OCI-LY7 (cell line): ENCODE results near the gene SPIC. TPM values are rescaled to one million over a fixed set of nuclear protein-coding genes. Genes with fewer than 3 reads are reported as not detected.

Source experiments
- BruUV-seq: library from RNA; stranded (reverse); fragments of 400-500 nt; replicated peaks from 2 replicates; lab custom pipeline; 2021; lab: Mats Ljungman, UMichigan
- CTCF ChIA-PET: fragments of 300-600 bp; sonication (Branson Sonifier 250); formaldehyde crosslinking; loops from one replicate; lab custom pipeline; 2022; ENCODE audit warnings: antibody characterized with exemption; ENCODE audit not compliant: unreplicated experiment; lab: Charles Lee
- POLR2A ChIA-PET: fragments of 300-600 bp; sonication (Branson Sonifier 250); formaldehyde crosslinking; loops from one replicate; lab custom pipeline; 2022; ENCODE audit warnings: antibody characterized with exemption; lab: Charles Lee
- DNase-seq: peaks from one replicate; pipeline ENCODE4 v3.0.0-alpha.2; 2015; ENCODE audit warnings: low spot score
- H2AFZ ChIP-seq: fragments of 200-600 bp; sonication (generic), shearing (Covaris generic); 2 replicates; pipeline ENCODE4 v1.6.1; 2014; ENCODE audit warnings: mild to moderate bottlenecking, antibody characterized with exemption, low read length, moderate library complexity
- H3K27ac ChIP-seq: fragments of 200-600 bp; sonication (generic); 2 replicates; pipeline ENCODE4 v1.5.1; 2014; ENCODE audit warnings: mixed run types, low read depth, mild to moderate bottlenecking, moderate library complexity, low read length, inconsistent platforms; ENCODE audit not compliant: poor library complexity, severe bottlenecking
- H3K36me3 ChIP-seq: fragments of 200-600 bp; sonication (generic); 2 replicates; pipeline ENCODE4 v1.6.1; 2014; ENCODE audit warnings: mild to moderate bottlenecking, antibody characterized with exemption, low read length, moderate library complexity, mixed read lengths; ENCODE audit not compliant: insufficient read depth
- H3K4me1 ChIP-seq: fragments of 200-600 bp; sonication (generic); 2 replicates; pipeline ENCODE4 v1.5.1; 2014; ENCODE audit warnings: mild to moderate bottlenecking, low read length; ENCODE audit not compliant: insufficient read depth, poor library complexity, severe bottlenecking
- H3K4me2 ChIP-seq: fragments of 200-600 bp; sonication (generic); 2 replicates; pipeline ENCODE4 v1.6.1; 2014; ENCODE audit warnings: mild to moderate bottlenecking, low read length
- H3K4me3 ChIP-seq: fragments of 200-600 bp; sonication (generic); 2 replicates; pipeline ENCODE4 v1.5.1; 2014; ENCODE audit warnings: mild to moderate bottlenecking, low read depth, low read length; ENCODE audit not compliant: poor library complexity, severe bottlenecking
- H3K79me2 ChIP-seq: fragments of 200-600 bp; sonication (generic); 2 replicates; pipeline ENCODE4 v1.6.1; 2016; ENCODE audit warnings: low read depth, mild to moderate bottlenecking, low read length, moderate library complexity, mixed read lengths; ENCODE audit not compliant: insufficient read depth
- H3K9me2 ChIP-seq: fragments of 200-600 bp; sonication (generic); 2 replicates; pipeline ENCODE4 v1.6.1; 2016; ENCODE audit warnings: mild to moderate bottlenecking, low read length, mixed read lengths; ENCODE audit not compliant: insufficient read depth
- H3K9me3 ChIP-seq: fragments of 200-600 bp; sonication (generic); 2 replicates; pipeline ENCODE4 v1.6.1; 2014; ENCODE audit warnings: mild to moderate bottlenecking, mixed run types, low read length, mixed read lengths
- H4K20me1 ChIP-seq: fragments of 200-600 bp; sonication (generic); 2 replicates; pipeline ENCODE4 v1.6.1; 2014; ENCODE audit warnings: mild to moderate bottlenecking, antibody characterized with exemption, low read length, moderate library complexity, mixed read lengths; ENCODE audit not compliant: insufficient read depth
- CTCF ChIP-seq: fragments of 200-600 bp; sonication (generic); conservative IDR thresholded peaks from 2 replicates; pipeline ENCODE4 v1.5.1; 2014; ENCODE audit warnings: mild to moderate bottlenecking, antibody characterized with exemption, low read length, moderate library complexity, mixed read lengths
- EZH2phosphoT487 ChIP-seq: fragments of 200-600 bp; sonication (generic); IDR thresholded peaks from 2 replicates; pipeline ENCODE4 v1.6.1; 2018; ENCODE audit warnings: low read depth, borderline replicate concordance, mild to moderate bottlenecking, mixed run types, antibody characterized with exemption, low read length, moderate library complexity, mixed read lengths
- intact Hi-C: fragments of 100-400 bp; cut with micrococcal nuclease; formaldehyde crosslinking; loops from one replicate; pipeline ENCODE4 v1.10.0; 2022; ENCODE audit not compliant: unreplicated experiment
- total RNA-seq, 2 experiments: library from RNA; depleted of rRNA in 1 of 2; stranded (reverse); fragments of >200 nt in 1 of 2; shearing (Covaris generic) in 1 of 2; gene quantifications; 2 replicates each; pipeline ENCODE4 v1.2.3, GENCODE V29; 2014 to 2022

SPIC gene
- total RNA-seq, 2 experiments from 2014 or later, result not detected

GRCh38 chr12:101455685-101456084, 19.5 kb upstream of the SPIC start:
- Histone ChIP-seq H3K4me3 (no peak overlapping the region), H3K36me3 (no peaks in the 10 kb centered on the region), H2AFZ (no peak overlapping the region), H3K4me2 (no peak overlapping the region), H3K9me2 (no peaks in the 10 kb centered on the region), H3K9me3 (no peaks in the 10 kb centered on the region), H4K20me1 (no peaks in the 10 kb centered on the region), H3K4me1 (no peaks in the 10 kb centered on the region), H3K79me2 (no peaks in the 10 kb centered on the region), H3K27ac (no peak overlapping the region)
- ChIA-PET CTCF (no interaction called here), POLR2A (interaction anchor here (0.6 kb wide), 1 partner anchor 41 kb away, joined by 3 read pairs; no protein-coding TSS in a partner anchor)
- TF ChIP-seq EZH2phosphoT487 (no peak), CTCF (no peak)
- DNase-seq, result no peak
- intact Hi-C loops, result no loop called here
- no TSS peak for BruUV-seq

GRCh38 chr12:101459642-101460346, 15.3 kb upstream of the SPIC start:
- Histone ChIP-seq H4K20me1 (no peaks in the 10 kb centered on the region), H3K9me2 (no peaks in the 10 kb centered on the region), H3K27ac (no peak overlapping the region), H3K36me3 (no peaks in the 10 kb centered on the region), H2AFZ (no peak overlapping the region), H3K4me2 (no peak overlapping the region), H3K4me3 (no peak overlapping the region), H3K79me2 (no peaks in the 10 kb centered on the region), H3K4me1 (no peaks in the 10 kb centered on the region), H3K9me3 (no peaks in the 10 kb centered on the region)
- CTCF ChIA-PET, result no interaction called here
- TF ChIP-seq CTCF (no peak), EZH2phosphoT487 (no peak)
- DNase-seq, result no peak
- POLR2A ChIA-PET, result interaction anchor here (0.8 to 1.4 kb wide), 2 partner anchors 8 to 16 kb away, joined by 3 to 5 read pairs; no protein-coding TSS in a partner anchor
- intact Hi-C loops, result no loop called here
- BruUV-seq, result no TSS peak

- H3K4me3 ChIP-seq, result no peak overlapping the region
- no peaks in the 10 kb centered on the region for H3K36me3 ChIP-seq
- no peaks in the 10 kb centered on the region for H3K9me2 ChIP-seq
- no peak for DNase-seq
- H2AFZ ChIP-seq, result no peak overlapping the region
- TF ChIP-seq CTCF (no peak), EZH2phosphoT487 (no peak)
- no peaks in the 10 kb centered on the region for H4K20me1 ChIP-seq
- no peak overlapping the region for H3K4me2 ChIP-seq
- no TSS peak for BruUV-seq
- intact Hi-C loops, result no loop called here
- H3K4me1 ChIP-seq, result peaks cover 2% of the 10 kb centered on the region
- no peak overlapping the region for H3K27ac ChIP-seq
- no peaks in the 10 kb centered on the region for H3K9me3 ChIP-seq
- ChIA-PET POLR2A (interaction anchor here (0.5 kb wide), 1 partner anchor 757 kb away, joined by 3 read pairs; no protein-coding TSS in a partner anchor), CTCF (no interaction called here)
- H3K79me2 ChIP-seq, result no peaks in the 10 kb centered on the region
Measured at GRCh38 chr12:101468948-101469347, 6.2 kb upstream of the SPIC start.
